H1 (cell line): ENCODE measurements around the gene APOL6. TPM values are rescaled to one million over a fixed set of nuclear protein-coding genes. Genes with fewer than 3 reads are reported as not detected.

Source experiments
- BACH1 ChIP-seq: IDR thresholded peaks from 2 replicates; pipeline ENCODE4 v1.6.1; 2012; ENCODE audit warnings: low read length, improper control_type of control experiment
- GABPA ChIP-seq: IDR thresholded peaks from 2 replicates; pipeline ENCODE4 v1.6.1; 2011; ENCODE audit warnings: mild to moderate bottlenecking, low read length, moderate library complexity, borderline replicate concordance; ENCODE audit not compliant: insufficient read depth
- JUN ChIP-seq: IDR thresholded peaks from 2 replicates; pipeline ENCODE4 v1.6.1; 2011; ENCODE audit warnings: low read depth, mild to moderate bottlenecking, improper control_type of control experiment, low read length
- NRF1 ChIP-seq: IDR thresholded peaks from 2 replicates; pipeline ENCODE4 v1.6.1; 2011; ENCODE audit warnings: mild to moderate bottlenecking, low read depth, low read length, improper control_type of control experiment
- RAD21 ChIP-seq, 2 experiments: IDR thresholded peaks in 1 of 2; conservative IDR thresholded peaks in 1 of 2; 2 replicates each; pipeline ENCODE4 v1.6.1; 2011; ENCODE audit warnings: low read depth in 2 of 2, low read length in 2 of 2, improper control_type of control experiment in 1 of 2, inconsistent platforms in 1 of 2, mild to moderate bottlenecking in 1 of 2, moderate library complexity in 1 of 2
- SIX5 ChIP-seq: IDR thresholded peaks from 2 replicates; pipeline ENCODE4 v1.6.1; 2011; ENCODE audit warnings: mild to moderate bottlenecking, low read depth, low read length
- YY1 ChIP-seq: IDR thresholded peaks from 2 replicates; pipeline ENCODE4 v1.6.1; 2011; ENCODE audit warnings: low read depth, mild to moderate bottlenecking, low read length
- polyA plus RNA-seq, 7 experiments: library from polyadenylated mRNA; depleted of rRNA in 3 of 7; stranded (reverse) in 5 of 7; unstranded in 2 of 7; fragments of >200 nt in 5 of 7; fragments of 200-250 nt in 2 of 7; gene quantifications; 1 replicate in 5 of 7; 2 replicates in 1 of 7; 4 replicates in 1 of 7; pipeline versions ENCODE4 v1.2.1 to v1.2.3, GENCODE V29; 2011 to 2013; ENCODE audit warnings: missing spikeins in 2 of 7, mixed read lengths in 2 of 7
- total RNA-seq: library from RNA; stranded (reverse); fragmentation: NEBNext Ultra II Directional; extraction: Animal tissue kit (Norgen Biotek cat#: 25700); gene quantifications from 2 replicates; pipeline ENCODE4 v1.2.1, GENCODE V29; 2021
- TF ChIP-seq, protein P1 (sequence below): IDR thresholded peaks from 2 replicates; pipeline ENCODE4 v1.6.1; 2011; ENCODE audit warnings: low read length, improper control_type of control experiment
- TF ChIP-seq, protein P2 (sequence below), 3 experiments: IDR thresholded peaks; 1 replicate in 2 of 3; 2 replicates in 1 of 3; pipeline versions ENCODE4 v1.5.1 to v1.6.1; 2011; ENCODE audit warnings: low read length in 3 of 3, mild to moderate bottlenecking in 3 of 3, inconsistent platforms in 2 of 3, low read depth in 1 of 3, moderate library complexity in 1 of 3; ENCODE audit not compliant: insufficient read depth in 1 of 3; ENCODE audit errors: control extremely low read depth in 1 of 3

The APOL6 gene
- total and polyA plus RNA-seq, 2 of the 8 experiments (the other 6 are each of a cell fraction or from before 2014, with no cell fraction given) = 0.06 to 0.13 TPM

DNA sequence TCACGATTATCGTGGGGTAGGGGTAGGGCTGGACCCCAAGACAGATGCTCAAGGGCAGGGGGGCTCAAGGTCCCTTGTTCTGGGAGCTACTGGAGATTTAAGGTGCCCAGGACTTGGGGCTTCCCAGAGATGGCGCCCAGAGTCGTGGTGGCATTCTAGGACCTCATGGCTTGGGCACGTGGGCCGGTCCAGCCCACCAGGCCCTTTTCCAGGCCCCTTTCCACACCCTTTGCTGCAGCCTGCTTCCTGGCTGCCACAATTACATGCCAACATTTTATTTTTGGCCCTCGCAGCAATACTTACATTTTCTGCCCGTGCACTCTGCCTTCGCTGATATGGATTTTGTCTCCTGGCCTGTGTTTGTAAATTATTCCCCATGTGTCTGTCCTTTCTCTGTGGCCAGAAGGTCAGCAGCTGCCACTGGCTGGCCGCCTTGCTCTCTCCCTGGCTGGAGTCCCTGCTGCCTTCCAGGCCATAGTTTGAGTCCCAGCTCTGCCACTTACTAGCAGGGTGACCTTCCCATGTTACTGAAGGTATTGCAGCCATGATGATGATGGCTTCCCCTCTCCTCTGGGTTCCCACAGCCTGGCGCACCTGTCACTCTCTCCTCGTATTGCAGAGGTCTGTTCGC lies 42.3 kb upstream of the APOL6 start (continued):
- TF ChIP-seq SIX5 (no peak), YY1 (no peak), JUN (no peak), RAD21 (IDR thresholded peaks at IDR 0.05 in 1 of 2, conservative IDR thresholded peaks at IDR 0.05 in 1 of 2; ENCODE audit: low read depth in 2 of 2, low read length in 2 of 2) (no peak), NRF1 (no peak), BACH1 (no peak), GABPA (no peak)
- TF ChIP-seq, protein P1, sequence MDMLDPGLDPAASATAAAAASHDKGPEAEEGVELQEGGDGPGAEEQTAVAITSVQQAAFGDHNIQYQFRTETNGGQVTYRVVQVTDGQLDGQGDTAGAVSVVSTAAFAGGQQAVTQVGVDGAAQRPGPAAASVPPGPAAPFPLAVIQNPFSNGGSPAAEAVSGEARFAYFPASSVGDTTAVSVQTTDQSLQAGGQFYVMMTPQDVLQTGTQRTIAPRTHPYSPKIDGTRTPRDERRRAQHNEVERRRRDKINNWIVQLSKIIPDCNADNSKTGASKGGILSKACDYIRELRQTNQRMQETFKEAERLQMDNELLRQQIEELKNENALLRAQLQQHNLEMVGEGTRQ = no peak
- TF ChIP-seq, protein P2, sequence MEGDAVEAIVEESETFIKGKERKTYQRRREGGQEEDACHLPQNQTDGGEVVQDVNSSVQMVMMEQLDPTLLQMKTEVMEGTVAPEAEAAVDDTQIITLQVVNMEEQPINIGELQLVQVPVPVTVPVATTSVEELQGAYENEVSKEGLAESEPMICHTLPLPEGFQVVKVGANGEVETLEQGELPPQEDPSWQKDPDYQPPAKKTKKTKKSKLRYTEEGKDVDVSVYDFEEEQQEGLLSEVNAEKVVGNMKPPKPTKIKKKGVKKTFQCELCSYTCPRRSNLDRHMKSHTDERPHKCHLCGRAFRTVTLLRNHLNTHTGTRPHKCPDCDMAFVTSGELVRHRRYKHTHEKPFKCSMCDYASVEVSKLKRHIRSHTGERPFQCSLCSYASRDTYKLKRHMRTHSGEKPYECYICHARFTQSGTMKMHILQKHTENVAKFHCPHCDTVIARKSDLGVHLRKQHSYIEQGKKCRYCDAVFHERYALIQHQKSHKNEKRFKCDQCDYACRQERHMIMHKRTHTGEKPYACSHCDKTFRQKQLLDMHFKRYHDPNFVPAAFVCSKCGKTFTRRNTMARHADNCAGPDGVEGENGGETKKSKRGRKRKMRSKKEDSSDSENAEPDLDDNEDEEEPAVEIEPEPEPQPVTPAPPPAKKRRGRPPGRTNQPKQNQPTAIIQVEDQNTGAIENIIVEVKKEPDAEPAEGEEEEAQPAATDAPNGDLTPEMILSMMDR (IDR thresholded peaks at IDR 0.05; ENCODE audit: control extremely low read depth in 1 of 3, insufficient read depth in 1 of 3, low read depth in 1 of 3, low read length in 3 of 3) = no peak
- TF ChIP-seq, all 59 proteins: peak for 0
